Prostate gland (tissue), 2 donors: Measurements from ENCODE around the gene BRCA1. TPM values are rescaled to one million over a fixed set of nuclear protein-coding genes. Genes with fewer than 3 reads are reported as not detected.
"Not testable (repeated sequence)": the region's sequence is repeated elsewhere in the genome, so short reads cannot be mapped to it uniquely, and the experiment has no call there.

ENCODE experiments used
- DNase-seq: peaks from one replicate; pipeline ENCODE4 v3.0.0-alpha.2; 2019; ENCODE audit warnings: low spot score
- H3K27ac ChIP-seq, 2 donors: fragments of 200-600 bp; sonication (generic); 2 replicates each; pipeline ENCODE4 v1.5.1; 2017 to 2019
- H3K27me3 ChIP-seq: fragments of 200-600 bp; sonication (generic); replicated peaks from 2 replicates; pipeline ENCODE4 v1.5.1; 2019; ENCODE audit not compliant: insufficient read depth
- H3K36me3 ChIP-seq, 2 donors: fragments of 200-600 bp; sonication (generic); 1 replicate in 1 of 2; 2 replicates in 1 of 2; pipeline versions ENCODE4 v1.5.1 to v1.8.1; 2017 to 2019
- H3K4me1 ChIP-seq: fragments of 200-600 bp; sonication (generic); replicated peaks from 2 replicates; pipeline ENCODE4 v1.5.1; 2019
- H3K4me3 ChIP-seq, 2 donors: fragments of 200-600 bp; sonication (generic); 2 replicates each; pipeline ENCODE4 v1.5.1; 2017 to 2019
- H3K9me3 ChIP-seq: fragments of 200-600 bp; sonication (generic); 2 replicates; pipeline ENCODE4 v1.5.1; 2017
- CTCF ChIP-seq, 4 experiments: fragments of 200-600 bp in 2 of 4; fragments of 450-650 bp in 2 of 4; sonication (generic) in 2 of 4; IDR thresholded peaks; 1 replicate in 3 of 4; 2 replicates in 1 of 4; pipeline ENCODE4 v1.5.1; 2016 to 2019; ENCODE audit warnings: antibody characterized with exemption in 4 of 4, mild to moderate bottlenecking in 2 of 4, moderate library complexity in 2 of 4
- POLR2A ChIP-seq: fragments of 450-650 bp; IDR thresholded peaks from one replicate; pipeline ENCODE4 v1.6.1; 2016; ENCODE audit warnings: antibody characterized with exemption, mild to moderate bottlenecking
- POLR2AphosphoS5 ChIP-seq: sonication (generic); formaldehyde crosslinking; IDR thresholded peaks from one replicate; pipeline ENCODE4 v1.6.1; 2017; ENCODE audit warnings: antibody characterized with exemption
- WGBS: methylation state at CpG from one replicate; pipeline ENCODE4 v1.1.5; 2018; 5-methylcytosine and 5-hydroxymethylcytosine counted together
- intact Hi-C: fragments of 100-400 bp; cut with DNase I; formaldehyde crosslinking; loops from one replicate; pipeline ENCODE4 v1.14.2; 2022
- total RNA-seq, 2 donors: library from RNA; depleted of rRNA; stranded (reverse); fragments of >200 nt; gene quantifications; one replicate each; pipeline ENCODE4 v1.1.0, GENCODE V29; 2016

The BRCA1 gene
- total RNA-seq, 2 donors from 2014 or later: 9.1 to 12.8 TPM

DNA sequence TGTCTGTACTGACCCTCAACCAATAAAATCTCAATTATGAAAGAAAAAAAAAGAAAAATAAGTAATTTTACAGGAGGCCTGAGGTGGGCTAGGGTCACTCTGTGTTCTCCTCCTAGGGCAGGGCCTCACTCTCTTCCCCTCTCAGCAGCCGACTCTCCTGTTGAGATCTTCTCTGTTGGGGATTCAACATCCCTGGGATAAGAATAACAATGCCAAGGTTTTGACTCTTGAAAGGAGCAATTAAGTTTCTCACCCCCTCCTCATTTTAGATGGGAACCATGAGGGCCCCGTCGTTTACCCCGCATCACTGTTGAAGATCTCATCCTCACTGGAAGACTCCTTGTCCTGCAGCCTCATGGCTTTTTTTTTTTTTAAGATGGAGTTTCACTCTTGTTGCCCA lies 21.5 kb upstream of the BRCA1 start:
- no peak for DNase-seq
- Histone ChIP-seq H3K4me3 (no peak overlapping the region), H3K4me1 (no peaks in the 10 kb centered on the region), H3K27me3 (no peaks in the 10 kb centered on the region), H3K36me3 (no peaks in the 10 kb centered on the region), H3K9me3 (no peaks in the 10 kb centered on the region), H3K27ac (no peak overlapping the region)
- no peak for TF ChIP-seq POLR2A
- TF ChIP-seq CTCF (IDR thresholded peaks at IDR 0.05): no peak
- TF ChIP-seq POLR2AphosphoS5: no peak
- intact Hi-C loops: no loop called here
- WGBS: 89% methylated on average over 4 of the region's 4 CpGs

DNA sequence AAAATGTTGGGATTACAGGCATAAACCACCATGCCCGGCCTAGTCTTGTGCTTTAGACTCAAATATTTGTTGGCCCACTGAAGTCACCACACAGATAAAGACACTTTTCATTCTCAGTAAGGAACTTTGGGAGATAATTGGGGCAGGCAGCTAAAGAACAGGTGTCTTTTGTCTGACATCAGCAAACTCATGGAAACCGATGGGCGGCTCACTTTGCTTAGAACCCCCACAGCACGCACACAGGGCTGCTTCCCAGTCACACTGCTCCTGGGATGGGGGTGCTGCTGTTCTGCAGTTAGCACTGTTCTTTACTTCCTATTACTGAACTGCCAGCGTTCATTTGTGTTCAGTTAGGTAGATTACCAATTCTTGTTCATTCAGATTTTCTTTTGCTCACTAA lies 18.0 kb upstream of the BRCA1 start:
- Histone ChIP-seq H3K27me3 (no peaks in the 10 kb centered on the region), H3K4me1 (no peaks in the 10 kb centered on the region), H3K27ac (no peak overlapping the region), H3K9me3 (no peaks in the 10 kb centered on the region), H3K4me3 (no peak overlapping the region), H3K36me3 (no peaks in the 10 kb centered on the region)
- no peak for DNase-seq
- TF ChIP-seq POLR2A (no peak), POLR2AphosphoS5 (no peak), CTCF (IDR thresholded peaks at IDR 0.05) (no peak)
- WGBS: 79% methylated on average over 5 of the region's 5 CpGs
- intact Hi-C loops: no loop called here

DNA sequence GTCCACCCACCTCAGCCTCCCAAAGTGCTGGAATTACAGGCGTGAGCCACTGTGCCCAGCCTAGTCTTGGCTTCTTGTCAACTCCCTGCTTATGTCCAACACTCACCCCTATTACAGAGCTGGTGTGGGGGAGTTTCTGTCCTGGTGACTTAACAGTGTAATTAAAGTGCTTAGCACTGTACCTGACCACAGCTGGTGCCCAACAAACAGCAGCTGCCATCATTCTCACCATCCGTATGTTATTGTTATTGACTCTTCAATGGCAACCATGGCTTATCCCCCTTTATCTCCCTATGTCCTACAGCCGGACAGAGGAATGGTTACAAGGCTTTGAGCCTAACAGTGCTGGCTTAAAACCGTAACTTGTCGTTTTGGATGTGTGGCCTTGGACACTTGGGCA lies 17.0 kb upstream of the BRCA1 start:
- no peak overlapping the region for H3K27ac ChIP-seq
- 92% methylated on average over 5 of the region's 5 CpGs for WGBS
- no peak overlapping the region for H3K4me3 ChIP-seq
- intact Hi-C loops: no loop called here
- TF ChIP-seq CTCF (IDR thresholded peaks at IDR 0.05) (no peak), POLR2A (no peak), POLR2AphosphoS5 (no peak)
- H3K9me3 ChIP-seq: no peaks in the 10 kb centered on the region
- H3K36me3 ChIP-seq: no peaks in the 10 kb centered on the region
- H3K4me1 ChIP-seq: no peaks in the 10 kb centered on the region
- no peaks in the 10 kb centered on the region for H3K27me3 ChIP-seq
- DNase-seq: no peak

GRCh38 chr17:43140396-43141332 lies 15.5 kb upstream of the BRCA1 start:
- intact Hi-C loops: no loop called here
- no peaks in the 10 kb centered on the region for H3K4me1 ChIP-seq
- H3K9me3 ChIP-seq: no peaks in the 10 kb centered on the region
- no peaks in the 10 kb centered on the region for H3K27me3 ChIP-seq
- no peaks in the 10 kb centered on the region for H3K36me3 ChIP-seq
- WGBS: 84% methylated on average over 11 of the region's 11 CpGs
- DNase-seq: no peak
- H3K4me3 ChIP-seq: no peak overlapping the region
- TF ChIP-seq POLR2A (no peak), CTCF (IDR thresholded peaks at IDR 0.05) (no peak), POLR2AphosphoS5 (no peak)
- H3K27ac ChIP-seq: no peak overlapping the region

DNA sequence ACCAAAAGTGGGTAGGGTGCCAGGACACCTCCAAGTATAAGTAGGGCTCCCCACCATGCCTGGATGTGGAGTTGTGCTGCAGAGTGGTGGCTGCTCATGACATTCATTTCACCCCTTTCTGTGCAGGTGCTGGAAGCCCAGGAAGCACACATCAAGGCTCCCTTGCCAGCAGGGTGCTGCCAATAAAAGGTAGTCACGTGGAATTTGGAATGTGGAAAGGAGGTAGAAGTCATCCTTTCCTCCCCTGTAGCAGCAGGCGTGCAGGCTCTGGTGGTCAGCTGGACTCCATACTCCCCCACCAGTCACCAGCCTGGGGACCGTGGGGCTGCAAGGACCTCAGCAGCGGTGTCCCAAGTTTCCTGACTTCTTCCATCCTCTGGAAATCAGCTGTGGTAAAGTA lies 13.4 kb upstream of the BRCA1 start:
- H3K9me3 ChIP-seq, H3K27ac ChIP-seq, H3K36me3 ChIP-seq, DNase-seq, H3K4me1 ChIP-seq, H3K4me3 ChIP-seq, H3K27me3 ChIP-seq, intact Hi-C loops: not testable (repeated sequence)
- 78% methylated on average over 4 of the region's 4 CpGs for WGBS

- H3K36me3 ChIP-seq, H3K4me1 ChIP-seq, H3K27ac ChIP-seq, H3K9me3 ChIP-seq, H3K27me3 ChIP-seq, DNase-seq, intact Hi-C loops, H3K4me3 ChIP-seq: not testable (repeated sequence)
- 46% methylated on average over 3 of the region's 3 CpGs for WGBS
Measured at GRCh38 chr17:43136574-43136973, 11.4 kb upstream of the BRCA1 start.
